Stimulated activated CD4-positive, alpha-beta T cell treated with anti-CD3 and anti-CD28 coated beads, Interleukin-15, amount 100 ng/mL, for 48 hours (primary cell): Measurements from ENCODE around the gene RCC2.
A peak's percentile ranks its signal among the peaks of the same experiment; 100 is the strongest.
"Not testable (repeated sequence)": the region's sequence is repeated elsewhere in the genome, so short reads cannot be mapped to it uniquely, and the experiment has no call there.

Experiments used
- DNase-seq, 2 donors: peaks; one replicate each; pipeline ENCODE4 v3.0.0-alpha.2; 2020; ENCODE audit warnings: low read depth in 2 of 2

The RCC2 gene

GRCh38 chr1:17419626-17420328 lies 19.7 kb downstream of the RCC2 start:
- peak in 1 of 2 donors; percentile 49 for DNase-seq

- no peak for DNase-seq
Measured at GRCh38 chr1:17416389-17416788, 23.1 kb downstream of the RCC2 start.

- no peak for DNase-seq
Measured at GRCh38 chr1:17414022-17414421, 25.5 kb downstream of the RCC2 start.

GRCh38 chr1:17412093-17412870 lies 27.2 kb downstream of the RCC2 start:
- DNase-seq: no peak

GRCh38 chr1:17409391-17409811 lies 30.1 kb downstream of the RCC2 start:
- DNase-seq: no peak

GRCh38 chr1:17407786-17408514 lies 31.5 kb downstream of the RCC2 start:
- DNase-seq: not testable (repeated sequence)

- not testable (repeated sequence) for DNase-seq
Measured at GRCh38 chr1:17406760-17407475, 32.6 kb downstream of the RCC2 start.

GRCh38 chr1:17405898-17406759 lies 33.3 kb downstream of the RCC2 start:
- peak; percentile 13 to 26 for DNase-seq

- DNase-seq: no peak
Measured at GRCh38 chr1:17404820-17405219, 34.7 kb downstream of the RCC2 start.

GRCh38 chr1:17404034-17404684 lies 35.3 kb downstream of the RCC2 start:
- no peak for DNase-seq

GRCh38 chr1:17403081-17403480 lies 36.4 kb downstream of the RCC2 start:
- DNase-seq: no peak

- DNase-seq: no peak
Measured at GRCh38 chr1:17401841-17402240, 37.6 kb downstream of the RCC2 start.

- no peak for DNase-seq
Measured at GRCh38 chr1:17400725-17401341, 38.6 kb downstream of the RCC2 start.

GRCh38 chr1:17397910-17398695 lies 41.4 kb downstream of the RCC2 start:
- no peak for DNase-seq

GRCh38 chr1:17393230-17393629 lies 46.2 kb downstream of the RCC2 start:
- DNase-seq: no peak

GRCh38 chr1:17392199-17392740 lies 47.2 kb downstream of the RCC2 start:
- no peak for DNase-seq

- DNase-seq: no peak
Measured at GRCh38 chr1:17381161-17381560, 58.3 kb downstream of the RCC2 start.

GRCh38 chr1:17377325-17377953 lies 62.0 kb downstream of the RCC2 start:
- DNase-seq: no peak
